Measurements from ENCODE around the gene FARSB. TPM values are rescaled to one million over a fixed set of nuclear protein-coding genes. Genes with fewer than 3 reads are reported as not detected.
"Not testable (repeated sequence)": the region's sequence is repeated elsewhere in the genome, so short reads cannot be mapped to it uniquely, and the experiment has no call there.

The FARSB gene
- total RNA-seq, 1 donor from 2014 or later, result 15.5 TPM

GRCh38 chr2:222595581-222595980 lies 60.3 kb downstream of the FARSB start:
- Mint-ChIP-seq H3K4me1 (ENCODE audit: low read depth) (peaks cover 13% of the 10 kb centered on the region), H3K27ac (ENCODE audit: unreplicated experiment) (no peak overlapping the region)

GRCh38 chr2:222594679-222595078 lies 61.2 kb downstream of the FARSB start:
- peak overlapping the region; percentile 25 for H3K27ac Mint-ChIP-seq (ENCODE audit: unreplicated experiment)
- H3K9me3 Mint-ChIP-seq (ENCODE audit: low read depth), result no peaks in the 10 kb centered on the region
- DNase-seq (ENCODE audit: low spot score), result no peak
- TF ChIP-seq CTCF (IDR thresholded peaks at IDR 0.05), result no peak
- H3K27me3 Mint-ChIP-seq (ENCODE audit: low read depth), result no peaks in the 10 kb centered on the region
- H3K4me1 Mint-ChIP-seq (ENCODE audit: low read depth), result peaks cover 13% of the 10 kb centered on the region
- H3K36me3 Mint-ChIP-seq (ENCODE audit: low read depth), result peaks cover 4% of the 10 kb centered on the region
- no peak overlapping the region for H3K4me3 Mint-ChIP-seq (ENCODE audit: unreplicated experiment)

More at GRCh38 chr2:222595581-222595980, 60.3 kb downstream of the FARSB start:
- Mint-ChIP-seq H3K36me3 (ENCODE audit: low read depth) (peaks cover 4% of the 10 kb centered on the region), H3K4me3 (ENCODE audit: unreplicated experiment) (no peak overlapping the region), H3K9me3 (ENCODE audit: low read depth) (no peaks in the 10 kb centered on the region), H3K27me3 (ENCODE audit: low read depth) (no peaks in the 10 kb centered on the region)
- TF ChIP-seq CTCF (IDR thresholded peaks at IDR 0.05), result no peak
- DNase-seq (ENCODE audit: low spot score), result no peak

GRCh38 chr2:222592176-222592575 lies 63.7 kb downstream of the FARSB start:
- Mint-ChIP-seq H3K9me3 (ENCODE audit: low read depth) (no peaks in the 10 kb centered on the region), H3K36me3 (ENCODE audit: low read depth) (peaks cover 8% of the 10 kb centered on the region), H3K27ac (ENCODE audit: unreplicated experiment) (no peak overlapping the region), H3K4me3 (ENCODE audit: unreplicated experiment) (no peak overlapping the region), H3K4me1 (ENCODE audit: low read depth) (peaks cover 13% of the 10 kb centered on the region), H3K27me3 (ENCODE audit: low read depth) (no peaks in the 10 kb centered on the region)
- no peak for DNase-seq (ENCODE audit: low spot score)
- TF ChIP-seq CTCF (IDR thresholded peaks at IDR 0.05), result no peak

- Mint-ChIP-seq H3K27me3 (ENCODE audit: low read depth) (no peaks in the 10 kb centered on the region), H3K4me3 (ENCODE audit: unreplicated experiment) (no peak overlapping the region), H3K27ac (ENCODE audit: unreplicated experiment) (no peak overlapping the region), H3K36me3 (ENCODE audit: low read depth) (peaks cover 11% of the 10 kb centered on the region), H3K4me1 (ENCODE audit: low read depth) (peaks cover 13% of the 10 kb centered on the region), H3K9me3 (ENCODE audit: low read depth) (no peaks in the 10 kb centered on the region)
- no peak for TF ChIP-seq CTCF (IDR thresholded peaks at IDR 0.05)
- no peak for DNase-seq (ENCODE audit: low spot score)
Measured at GRCh38 chr2:222591661-222592060, 64.2 kb downstream of the FARSB start.

- not testable (repeated sequence) for H3K4me1 Mint-ChIP-seq (ENCODE audit: low read depth)
- H3K36me3 Mint-ChIP-seq (ENCODE audit: low read depth), result peaks cover 17% of the 10 kb centered on the region
Measured at GRCh38 chr2:222584589-222584988, 71.3 kb downstream of the FARSB start.

GRCh38 chr2:222582928-222583327 lies 73.0 kb downstream of the FARSB start:
- peak; percentile 65 for TF ChIP-seq CTCF (IDR thresholded peaks at IDR 0.05)
- H3K9me3 Mint-ChIP-seq (ENCODE audit: low read depth), result peaks cover 10% of the 10 kb centered on the region
- DNase-seq (ENCODE audit: low spot score), result no peak
- H3K36me3 Mint-ChIP-seq (ENCODE audit: low read depth), result peaks cover 16% of the 10 kb centered on the region
- H3K4me3 Mint-ChIP-seq (ENCODE audit: unreplicated experiment), result no peak overlapping the region
- H3K27ac Mint-ChIP-seq (ENCODE audit: unreplicated experiment), result no peak overlapping the region
- no peaks in the 10 kb centered on the region for H3K27me3 Mint-ChIP-seq (ENCODE audit: low read depth)
- peaks cover 4% of the 10 kb centered on the region for H3K4me1 Mint-ChIP-seq (ENCODE audit: low read depth)

More at GRCh38 chr2:222584589-222584988, 71.3 kb downstream of the FARSB start:
- H3K4me3 Mint-ChIP-seq (ENCODE audit: unreplicated experiment); H3K9me3 Mint-ChIP-seq (ENCODE audit: low read depth); H3K27me3 Mint-ChIP-seq (ENCODE audit: low read depth); H3K27ac Mint-ChIP-seq (ENCODE audit: unreplicated experiment); DNase-seq (ENCODE audit: low spot score): not testable (repeated sequence)
